Activated T-cell treated with anti-CD3 and anti-CD28 coated beads, Interleukin-2, amount 50 U/mL, for 4 hours (primary cell): Measurements from ENCODE around the gene CIAO2B. TPM values are rescaled to one million over a fixed set of nuclear protein-coding genes. Genes with fewer than 3 reads are reported as not detected.

Experiments
- ATAC-seq, 2 donors: fragments of 200-7000 bp; cut with Tn5 transposase; one replicate each; pipeline ENCODE4 v1.10.0; 2021
- DNase-seq: peaks from one replicate; pipeline ENCODE4 v3.0.0-alpha.2; 2020
- H3K27me3 Mint-ChIP-seq: one replicate; pipeline ENCODE4 v1.8.0; 2021; ENCODE audit warnings: low read depth, mixed read lengths
- H3K36me3 Mint-ChIP-seq: one replicate; pipeline ENCODE4 v1.8.0; 2022; ENCODE audit warnings: mixed read lengths; ENCODE audit not compliant: insufficient read depth
- H3K4me1 Mint-ChIP-seq: one replicate; pipeline ENCODE4 v1.8.0; 2021; ENCODE audit warnings: low read depth, mixed read lengths
- H3K4me3 Mint-ChIP-seq: one replicate; pipeline ENCODE4 v1.8.0; 2021; ENCODE audit warnings: mild to moderate bottlenecking, moderate library complexity, mixed read lengths
- H3K9me3 Mint-ChIP-seq: one replicate; pipeline ENCODE4 v1.8.0; 2021; ENCODE audit warnings: mixed read lengths
- total RNA-seq, 3 donors: library from RNA; stranded (reverse); gene quantifications; one replicate each; pipeline ENCODE4 v1.2.1, GENCODE V29; 2021

CIAO2B gene
- total RNA-seq, 3 donors from 2014 or later: 201 to 220 (median 212) TPM

DNA sequence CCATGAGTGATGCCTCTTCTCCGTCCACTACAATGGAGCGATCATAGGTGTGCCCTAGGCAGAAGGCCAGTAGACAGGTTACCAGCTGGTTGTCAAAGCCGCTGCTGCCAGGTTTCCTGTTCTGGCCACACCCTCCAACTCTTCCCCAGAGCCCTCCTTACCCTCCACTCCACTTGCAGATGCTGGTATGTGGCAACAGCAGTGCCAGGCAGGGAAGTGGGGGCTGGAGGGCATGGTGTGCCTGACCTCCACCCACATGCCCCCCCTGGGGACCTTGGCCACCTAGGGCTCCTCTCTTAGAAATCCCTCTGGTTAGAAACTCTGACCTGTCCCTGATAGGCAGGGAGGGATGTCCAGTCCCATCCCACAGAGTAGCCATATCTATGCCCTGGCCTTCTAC lies 10.3 kb downstream of the CIAO2B start:
- H3K27me3 Mint-ChIP-seq: peaks cover 35% of the 10 kb centered on the region
- H3K36me3 Mint-ChIP-seq: no peaks in the 10 kb centered on the region
- ATAC-seq (no peak), DNase-seq (no peak)
- no peaks in the 10 kb centered on the region for H3K9me3 Mint-ChIP-seq
- no peak overlapping the region for H3K4me3 Mint-ChIP-seq
- H3K4me1 Mint-ChIP-seq: peaks cover 6% of the 10 kb centered on the region

DNA sequence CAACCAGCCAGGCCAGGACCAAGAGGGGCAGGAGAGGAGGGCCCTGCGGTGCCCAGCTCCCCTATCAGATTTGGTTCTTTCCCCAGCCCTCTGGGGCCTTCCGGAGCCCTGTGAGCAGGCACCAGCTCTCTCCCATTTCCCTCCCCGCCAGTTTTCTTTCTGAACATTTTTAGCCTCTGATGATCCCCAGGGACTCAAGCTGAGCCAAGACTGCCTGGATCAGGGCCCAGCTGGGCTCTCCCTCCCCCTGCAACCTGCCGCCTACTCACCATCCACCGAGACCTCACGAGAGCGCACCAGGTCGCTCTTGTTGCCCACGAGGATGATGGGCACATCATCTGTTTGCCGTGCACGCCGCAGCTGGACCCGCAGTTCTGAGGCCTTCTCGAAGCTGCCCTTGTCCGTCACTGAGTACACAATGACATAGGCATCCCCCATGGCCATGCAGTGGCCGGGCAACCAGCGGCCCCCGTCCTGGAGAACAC lies 10.9 kb downstream of the CIAO2B start:
- Mint-ChIP-seq H3K4me3 (no peak overlapping the region), H3K4me1 (peaks cover 6% of the 10 kb centered on the region), H3K36me3 (no peaks in the 10 kb centered on the region), H3K27me3 (peaks cover 35% of the 10 kb centered on the region), H3K9me3 (no peaks in the 10 kb centered on the region)
- DNase-seq (no peak), ATAC-seq (no peak)

DNA sequence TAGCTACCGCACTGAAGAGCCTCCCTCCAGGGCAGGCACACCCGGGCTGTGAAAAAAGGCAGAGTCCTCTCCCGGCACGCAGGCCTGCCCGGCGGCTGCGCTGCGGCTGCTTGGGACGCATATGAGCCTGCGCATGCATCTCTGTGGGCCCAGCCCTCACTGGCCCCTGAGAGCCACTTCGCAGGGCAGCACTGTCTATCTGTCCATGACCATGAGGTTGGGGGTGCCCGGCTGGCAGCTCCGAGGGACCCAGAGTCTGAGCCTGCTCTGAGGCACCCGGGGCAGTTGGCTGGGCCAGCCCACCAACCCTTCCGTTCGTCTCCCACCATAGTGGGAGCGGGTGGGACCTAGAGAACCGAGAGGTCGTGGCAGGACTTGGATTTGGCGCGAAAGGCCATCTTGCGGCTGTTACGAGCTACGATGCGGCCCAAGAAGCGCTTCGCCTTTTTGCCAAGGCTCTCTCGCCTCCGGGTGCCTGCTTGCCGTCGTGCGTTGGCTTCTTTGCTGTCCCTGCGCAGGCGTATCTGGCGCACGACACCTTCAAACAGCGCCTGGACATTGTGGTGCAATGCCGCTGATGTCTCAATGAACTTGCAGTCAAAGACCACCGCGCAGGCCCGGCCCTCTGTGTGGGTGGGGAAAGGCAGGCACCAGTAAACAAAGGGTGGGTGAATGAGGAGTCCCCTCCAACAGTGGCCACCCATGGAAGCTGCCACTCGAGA lies 12.3 kb downstream of the CIAO2B start:
- Mint-ChIP-seq H3K27me3 (peaks cover 35% of the 10 kb centered on the region), H3K9me3 (no peaks in the 10 kb centered on the region), H3K4me1 (peaks cover 6% of the 10 kb centered on the region), H3K4me3 (no peak overlapping the region), H3K36me3 (no peaks in the 10 kb centered on the region)
- DNase-seq: no peak
- no peak for ATAC-seq

DNA sequence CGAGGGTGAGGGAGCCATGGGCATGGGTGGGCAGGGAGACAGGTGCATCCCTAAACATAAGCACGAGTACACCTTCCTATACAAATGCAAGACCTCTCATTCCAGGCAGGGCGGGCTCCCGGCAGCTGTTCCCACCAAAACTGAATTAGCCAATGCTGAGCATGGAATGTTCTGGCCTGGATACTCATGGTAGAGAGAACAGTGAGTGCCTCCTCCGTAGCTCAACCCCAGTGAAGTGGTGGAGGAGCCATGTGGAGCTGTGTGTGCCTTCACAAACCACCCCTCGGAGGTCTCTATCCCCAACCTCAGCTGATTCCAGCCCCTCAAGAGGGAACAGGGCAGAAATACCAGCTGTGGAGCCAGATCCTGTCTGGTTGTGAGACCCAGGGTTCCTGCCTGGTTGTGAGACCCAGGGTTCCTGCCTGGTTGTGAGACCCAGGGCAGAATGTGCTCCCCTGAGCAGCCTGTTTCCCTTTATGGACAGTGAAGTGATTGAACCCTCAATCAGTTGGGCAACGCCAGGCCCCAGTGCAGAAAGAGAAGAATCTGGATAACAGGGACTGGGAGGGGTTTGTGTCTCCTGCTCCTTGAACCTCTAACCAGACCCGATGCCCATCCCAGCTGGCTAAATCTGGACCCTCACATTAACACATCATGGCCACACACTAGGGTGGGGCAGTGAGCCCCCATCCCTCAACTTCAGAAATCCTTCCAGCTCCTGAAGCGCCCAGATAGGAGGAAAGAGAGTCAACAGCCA lies 13.1 kb downstream of the CIAO2B start:
- H3K4me1 Mint-ChIP-seq: peaks cover 6% of the 10 kb centered on the region
- H3K4me3 Mint-ChIP-seq: no peak overlapping the region
- no peaks in the 10 kb centered on the region for H3K9me3 Mint-ChIP-seq
- peaks cover 34% of the 10 kb centered on the region for H3K27me3 Mint-ChIP-seq
- no peaks in the 10 kb centered on the region for H3K36me3 Mint-ChIP-seq
- ATAC-seq (no peak), DNase-seq (no peak)

DNA sequence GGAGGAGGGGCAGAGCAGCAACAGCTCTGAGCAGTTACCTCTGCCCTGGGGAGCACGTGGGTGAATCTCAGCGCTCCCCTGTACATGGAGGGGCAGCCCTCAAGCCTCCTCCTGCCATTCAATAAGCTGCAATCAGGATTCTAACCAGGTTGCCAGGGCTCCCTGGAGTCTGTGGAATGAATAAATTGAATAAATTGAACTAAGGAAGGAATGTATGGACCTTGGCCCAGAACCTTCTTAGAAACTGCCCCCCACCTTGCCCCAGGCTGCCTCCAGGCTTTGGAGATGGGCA lies 14.0 kb downstream of the CIAO2B start:
- Mint-ChIP-seq H3K27me3 (peaks cover 25% of the 10 kb centered on the region), H3K4me1 (no peaks in the 10 kb centered on the region), H3K9me3 (no peaks in the 10 kb centered on the region), H3K4me3 (no peak overlapping the region), H3K36me3 (no peaks in the 10 kb centered on the region)
- ATAC-seq (no peak), DNase-seq (no peak)

DNA sequence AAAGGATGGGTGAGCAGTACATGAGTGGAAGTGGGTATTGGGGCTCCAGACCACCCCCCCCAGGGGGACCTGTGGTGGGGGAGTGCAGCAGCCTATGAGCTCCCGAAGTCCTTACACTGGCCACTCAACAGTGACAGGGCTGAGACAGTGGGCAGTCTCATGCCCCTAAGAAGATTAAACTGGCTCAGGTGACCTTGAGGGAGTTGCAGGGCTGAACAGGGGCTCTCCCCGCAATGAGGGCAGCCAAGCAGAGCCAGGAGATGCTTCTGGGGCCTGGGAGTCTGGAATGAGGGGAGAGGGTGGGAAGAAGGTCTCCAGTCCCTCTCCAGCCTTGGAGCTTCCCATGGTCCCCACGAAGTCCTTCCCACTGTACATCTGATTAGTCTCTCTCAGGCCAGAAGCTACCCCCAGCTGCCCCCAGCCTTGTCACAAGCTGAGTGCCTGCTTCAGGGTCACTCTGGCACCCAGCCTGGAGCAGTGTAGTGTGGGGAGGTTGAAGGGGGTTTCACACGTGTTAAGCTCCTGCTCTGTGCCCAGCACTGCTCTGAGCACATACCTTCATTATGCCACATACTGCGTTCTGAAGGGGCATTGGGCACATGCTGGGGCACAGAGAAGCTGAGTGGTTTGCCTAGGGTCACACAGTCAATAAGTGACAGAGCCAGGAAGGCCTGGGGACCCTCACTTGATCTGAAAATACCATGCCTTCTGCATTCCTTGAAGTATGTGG lies 14.5 kb downstream of the CIAO2B start:
- H3K4me1 Mint-ChIP-seq: no peaks in the 10 kb centered on the region
- ATAC-seq (no peak), DNase-seq (no peak)
- no peak overlapping the region for H3K4me3 Mint-ChIP-seq
- H3K27me3 Mint-ChIP-seq: peaks cover 24% of the 10 kb centered on the region
- H3K9me3 Mint-ChIP-seq: no peaks in the 10 kb centered on the region
- no peaks in the 10 kb centered on the region for H3K36me3 Mint-ChIP-seq

DNA sequence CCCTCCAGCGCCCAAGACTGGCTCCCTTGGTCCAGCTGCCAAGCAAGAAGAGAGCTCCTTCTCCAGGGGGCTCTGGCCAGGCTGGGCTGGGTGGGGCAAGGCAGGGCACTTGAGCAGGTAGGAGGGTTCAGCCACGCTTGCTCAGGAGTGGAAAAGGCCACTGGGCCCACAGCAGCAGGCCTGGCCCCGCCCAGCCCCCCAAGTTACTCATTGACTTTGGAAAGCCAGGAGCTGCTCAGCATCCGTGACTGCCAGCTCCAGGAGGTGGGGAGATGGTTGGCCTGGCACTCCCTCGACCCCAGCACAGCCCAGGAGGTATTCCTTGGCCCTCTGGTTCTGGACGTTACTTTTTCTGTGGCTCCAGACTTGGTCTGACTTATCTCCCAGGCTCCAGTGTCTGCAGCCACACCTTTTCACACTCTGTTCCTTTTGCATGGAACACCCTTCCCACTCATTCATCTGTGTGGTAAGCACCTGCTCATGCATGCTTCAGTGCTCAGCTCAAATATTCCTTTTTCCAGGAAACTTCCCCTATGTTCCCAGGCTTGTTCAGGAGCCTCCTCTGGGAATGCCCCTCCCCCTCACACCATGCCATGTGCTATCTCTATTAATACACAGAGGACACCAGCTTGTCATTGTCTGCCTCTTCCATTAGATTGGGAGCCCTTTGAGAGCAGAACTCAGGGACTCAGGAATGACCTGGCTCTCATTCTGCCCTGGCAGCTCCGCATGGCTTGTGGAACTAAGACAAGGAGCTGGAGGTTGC lies 15.2 kb downstream of the CIAO2B start, which contains the start of gene CDH16:
Gene CDH16 (minus strand): TSS at position 83 of the 766 bp plus-strand sequence. CDS start 820 bp downstream, outside the sequence.
- Mint-ChIP-seq H3K4me1 (no peaks in the 10 kb centered on the region), H3K4me3 (no peak within 1 kb of the TSS), H3K36me3 (no peaks in the 10 kb centered on the region), H3K27me3 (peaks cover 19% of the 10 kb centered on the region), H3K9me3 (no peaks in the 10 kb centered on the region)
- ATAC-seq (no peak), DNase-seq (no peak)

DNA sequence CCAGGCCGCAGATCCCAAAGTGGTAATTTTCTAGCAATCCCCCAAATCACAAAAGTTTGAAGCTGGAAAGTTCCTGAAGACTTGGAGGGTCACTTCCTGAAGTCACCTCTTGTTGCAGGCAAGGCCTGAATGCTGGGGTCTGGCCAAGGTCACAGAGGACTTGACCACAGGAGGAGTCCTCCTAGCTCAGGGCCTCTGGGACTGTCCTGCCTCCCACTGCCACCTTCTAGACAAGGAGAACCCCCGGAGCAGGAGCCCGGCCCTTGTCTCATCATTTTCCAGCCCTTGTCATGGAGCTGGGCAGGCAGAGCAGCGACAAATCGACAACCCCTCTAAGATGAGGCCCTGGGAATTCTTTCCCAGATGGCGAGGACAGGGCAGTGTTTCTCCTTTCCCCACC lies 15.8 kb downstream of the CIAO2B start:
- Mint-ChIP-seq H3K4me1 (no peaks in the 10 kb centered on the region), H3K27me3 (peaks cover 13% of the 10 kb centered on the region), H3K4me3 (no peak overlapping the region), H3K9me3 (no peaks in the 10 kb centered on the region), H3K36me3 (no peaks in the 10 kb centered on the region)
- DNase-seq: no peak
- ATAC-seq: no peak

DNA sequence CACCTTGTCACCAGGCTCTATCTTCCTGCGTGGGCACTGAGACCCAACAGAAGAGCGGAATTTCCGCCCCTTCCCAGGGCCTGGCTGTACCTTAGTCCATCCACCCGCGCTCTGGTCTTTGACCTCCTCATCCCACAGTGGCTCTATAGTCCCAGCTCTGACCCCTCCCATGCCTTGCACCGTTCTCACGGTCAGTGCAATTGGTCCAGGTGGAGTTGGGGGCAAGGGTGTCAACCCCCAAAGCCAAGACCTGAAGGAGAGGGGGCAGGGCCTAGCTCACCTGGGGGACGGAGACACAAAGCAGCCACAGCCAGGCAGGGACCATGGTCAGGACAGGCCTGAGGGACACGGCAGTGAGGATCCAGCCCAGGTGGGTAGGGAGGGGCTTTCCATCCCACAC lies 16.5 kb downstream of the CIAO2B start:
- ATAC-seq (no peak), DNase-seq (no peak)
- no peaks in the 10 kb centered on the region for H3K36me3 Mint-ChIP-seq
- no peaks in the 10 kb centered on the region for H3K4me1 Mint-ChIP-seq
- peaks cover 8% of the 10 kb centered on the region for H3K27me3 Mint-ChIP-seq
- no peak overlapping the region for H3K4me3 Mint-ChIP-seq
- no peaks in the 10 kb centered on the region for H3K9me3 Mint-ChIP-seq

DNA sequence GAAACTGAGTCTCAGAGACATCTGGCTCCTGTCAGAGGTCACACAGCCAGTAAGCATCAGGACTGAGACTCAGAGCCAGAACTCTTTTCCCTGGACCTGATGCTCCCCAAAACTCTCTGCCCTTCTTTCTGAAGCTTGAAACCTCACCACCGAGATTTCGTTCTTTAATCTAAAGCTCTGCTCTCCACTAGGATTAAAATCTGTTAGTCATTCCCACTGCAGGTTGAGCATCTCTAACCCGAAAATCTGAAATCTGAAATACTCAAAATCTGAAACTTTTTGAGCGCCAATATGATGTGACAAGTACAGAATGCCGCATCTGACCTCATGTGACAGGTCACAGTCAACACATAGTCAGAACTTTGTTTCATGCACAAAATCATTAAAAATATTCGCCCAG lies 17.7 kb downstream of the CIAO2B start:
- DNase-seq: no peak
- H3K4me3 Mint-ChIP-seq: no peak overlapping the region
- no peaks in the 10 kb centered on the region for H3K4me1 Mint-ChIP-seq
- H3K27me3 Mint-ChIP-seq: peaks cover 4% of the 10 kb centered on the region
- no peak for ATAC-seq
- H3K9me3 Mint-ChIP-seq: no peaks in the 10 kb centered on the region
- H3K36me3 Mint-ChIP-seq: no peaks in the 10 kb centered on the region

DNA sequence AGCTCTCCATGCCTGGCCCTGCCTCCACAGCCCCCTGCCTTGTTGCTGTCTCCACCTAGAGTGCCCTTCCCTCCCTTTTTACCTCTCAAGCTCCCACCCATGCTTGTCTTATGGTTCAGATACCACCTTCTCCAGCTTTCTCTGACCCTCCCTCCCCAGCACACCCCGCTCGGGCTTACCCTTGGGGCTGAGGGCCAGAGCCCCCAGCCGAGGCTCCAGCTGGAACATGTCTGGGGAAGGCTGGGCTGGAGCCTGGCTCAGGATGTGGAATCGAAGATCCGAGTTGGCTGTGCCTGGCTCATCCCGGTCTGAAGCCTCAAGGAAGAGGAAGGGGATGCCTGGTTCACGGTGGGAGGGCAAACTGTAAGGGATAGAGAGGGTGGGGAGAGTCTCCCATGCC lies 19.2 kb downstream of the CIAO2B start:
- no peaks in the 10 kb centered on the region for H3K4me1 Mint-ChIP-seq
- ATAC-seq (no peak), DNase-seq (no peak)
- H3K27me3 Mint-ChIP-seq: no peaks in the 10 kb centered on the region
- H3K4me3 Mint-ChIP-seq: no peak overlapping the region
- no peaks in the 10 kb centered on the region for H3K9me3 Mint-ChIP-seq
- H3K36me3 Mint-ChIP-seq: no peaks in the 10 kb centered on the region

DNA sequence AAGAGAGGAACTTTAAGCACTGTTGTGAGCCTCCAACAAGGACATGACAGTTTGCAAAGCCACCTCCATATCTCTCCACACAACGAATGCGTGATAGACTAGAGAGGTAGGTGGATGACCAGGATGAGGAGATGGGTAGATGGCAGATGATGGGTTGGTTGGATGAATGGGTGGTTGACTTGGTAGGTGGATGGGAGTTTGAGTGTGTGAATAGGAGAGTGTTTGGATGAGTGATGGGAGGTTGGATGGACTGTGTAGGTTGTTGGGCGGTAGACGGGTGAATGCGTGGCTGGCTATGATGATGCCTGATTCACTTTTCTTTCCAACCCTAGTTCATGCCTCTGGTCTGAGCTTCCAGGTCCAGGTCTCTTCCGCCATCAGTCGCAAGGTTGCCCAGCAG lies 19.7 kb downstream of the CIAO2B start:
- Mint-ChIP-seq H3K4me3 (no peak overlapping the region), H3K9me3 (no peaks in the 10 kb centered on the region)

DNA sequence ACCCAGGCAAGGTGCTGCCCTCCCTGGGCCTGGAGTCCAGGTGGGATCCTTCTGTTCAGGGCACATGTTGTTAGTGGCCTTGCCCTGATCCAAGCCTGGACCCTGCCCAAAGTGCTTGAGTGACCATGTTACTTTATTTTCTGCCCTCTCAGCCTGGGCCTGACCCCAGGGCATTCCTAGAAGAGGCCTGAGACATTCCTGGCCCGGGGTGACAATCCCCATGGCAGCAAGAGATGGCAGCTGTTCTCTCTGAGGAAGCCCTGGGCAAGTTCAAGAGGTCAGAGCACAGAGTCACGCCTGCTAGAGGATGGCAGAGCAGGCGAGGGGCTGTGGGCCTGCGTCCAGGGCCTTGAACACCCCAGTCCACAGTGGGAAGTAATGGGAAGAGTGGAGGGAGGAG lies 20.5 kb downstream of the CIAO2B start:
- H3K9me3 Mint-ChIP-seq: no peaks in the 10 kb centered on the region
- H3K4me1 Mint-ChIP-seq: no peaks in the 10 kb centered on the region
- ATAC-seq (no peak), DNase-seq (no peak)
- H3K4me3 Mint-ChIP-seq: no peak overlapping the region
- no peaks in the 10 kb centered on the region for H3K36me3 Mint-ChIP-seq
- H3K27me3 Mint-ChIP-seq: no peaks in the 10 kb centered on the region

More for the DNA sequence above, 19.7 kb downstream of the CIAO2B start:
- H3K4me1 Mint-ChIP-seq: no peaks in the 10 kb centered on the region
- no peaks in the 10 kb centered on the region for H3K27me3 Mint-ChIP-seq
- no peak for ATAC-seq
- DNase-seq: no peak
- H3K36me3 Mint-ChIP-seq: no peaks in the 10 kb centered on the region

DNA sequence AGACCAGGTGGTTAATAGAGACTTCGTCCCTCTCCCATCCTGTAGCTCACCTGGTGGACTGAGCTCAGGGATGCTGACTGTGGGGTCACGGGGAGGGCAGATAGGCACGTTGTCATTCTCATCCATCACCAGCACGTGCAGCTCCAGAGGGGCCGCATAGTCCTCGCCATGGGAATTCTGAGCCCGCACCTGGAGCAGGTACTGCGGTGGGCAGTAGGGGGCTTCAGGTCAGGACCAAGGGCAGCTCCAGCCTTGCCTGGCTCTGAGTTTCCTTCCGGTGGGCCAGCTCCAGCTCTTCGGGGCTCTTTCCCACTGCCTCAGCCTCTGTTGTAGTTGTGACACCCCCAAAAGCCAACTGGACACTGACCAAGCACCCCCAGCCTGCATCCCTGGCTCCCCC lies 21.1 kb downstream of the CIAO2B start:
- Mint-ChIP-seq H3K4me3 (no peak overlapping the region), H3K9me3 (no peaks in the 10 kb centered on the region)
- ATAC-seq: no peak

More for the DNA sequence above, 21.1 kb downstream of the CIAO2B start:
- no peaks in the 10 kb centered on the region for H3K4me1 Mint-ChIP-seq
- H3K36me3 Mint-ChIP-seq: no peaks in the 10 kb centered on the region
- no peaks in the 10 kb centered on the region for H3K27me3 Mint-ChIP-seq
- no peak for DNase-seq
